ENCODE measurements around the gene PPIF.

PPIF gene

DNA sequence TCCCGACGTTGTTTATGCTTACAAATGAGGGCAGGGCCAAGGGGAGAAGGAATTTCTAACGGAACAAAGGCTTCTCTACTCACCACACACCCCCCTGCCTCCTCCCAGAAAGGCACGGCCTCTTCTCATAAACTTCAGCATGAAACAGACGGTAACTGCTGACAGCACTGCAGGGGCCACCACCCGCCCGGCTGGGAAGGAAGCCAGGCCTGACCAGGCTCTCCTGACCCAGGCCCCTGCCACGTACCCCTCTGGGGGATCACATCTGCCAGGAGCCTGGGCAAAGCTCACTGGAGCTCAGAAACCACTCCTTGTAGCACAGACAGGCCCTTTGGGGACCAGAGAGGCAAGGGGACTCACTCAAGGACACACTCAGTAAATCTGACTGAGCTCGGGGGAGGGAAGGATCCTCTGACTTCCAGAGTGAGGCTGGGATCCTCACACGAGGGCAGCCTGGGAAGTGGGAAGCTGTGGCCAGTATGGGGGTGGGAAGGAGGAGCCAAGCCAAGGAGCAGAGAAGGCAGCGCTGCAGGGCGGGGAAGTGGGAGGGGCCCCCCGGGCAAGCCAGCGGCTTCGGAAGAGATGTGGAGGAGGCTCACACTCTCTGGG, 52.1 kb downstream of the PPIF start:
- H3K27ac ChIP-seq, result peak overlapping the region; percentile 75
- H3K9me3 ChIP-seq, result no peaks in the 10 kb centered on the region
- peaks cover 6% of the 10 kb centered on the region; the same call in 1 of the 2 replicates for H4K20me1 ChIP-seq
- no peak for TF ChIP-seq Cebpa-rat (IDR thresholded peaks at IDR 0.05)
- peak overlapping the region; percentile 63; the same call in 1 of the 2 replicates for H3K9ac ChIP-seq
- H3K4me1 ChIP-seq, result peaks cover 5% of the 10 kb centered on the region
- H3K36me3 ChIP-seq, result no peaks in the 10 kb centered on the region
- no peaks in the 10 kb centered on the region for H3K27me3 ChIP-seq
- peak overlapping the region; percentile 34 for H3K4me3 ChIP-seq
- peak overlapping the region; percentile 84 for H3K4me2 ChIP-seq

- no peaks in the 10 kb centered on the region for H3K27me3 ChIP-seq
- no peaks in the 10 kb centered on the region; the same call in 1 of the 2 replicates for H3K4me1 ChIP-seq
- no peak overlapping the region for H3K27ac ChIP-seq
- no peaks in the 10 kb centered on the region for H3K9me3 ChIP-seq
- H3K36me3 ChIP-seq, result no peaks in the 10 kb centered on the region
- no peak for TF ChIP-seq Cebpa-rat (IDR thresholded peaks at IDR 0.05)
- no peak overlapping the region for H3K9ac ChIP-seq
- H3K4me3 ChIP-seq, result no peak overlapping the region
- peaks cover 8% of the 10 kb centered on the region; the same call in 1 of the 2 replicates for H4K20me1 ChIP-seq
- peak overlapping the region; percentile 84 for H3K4me2 ChIP-seq
Measured at GRCh38 chr10:79400146-79401004, 53.1 kb downstream of the PPIF start.

DNA sequence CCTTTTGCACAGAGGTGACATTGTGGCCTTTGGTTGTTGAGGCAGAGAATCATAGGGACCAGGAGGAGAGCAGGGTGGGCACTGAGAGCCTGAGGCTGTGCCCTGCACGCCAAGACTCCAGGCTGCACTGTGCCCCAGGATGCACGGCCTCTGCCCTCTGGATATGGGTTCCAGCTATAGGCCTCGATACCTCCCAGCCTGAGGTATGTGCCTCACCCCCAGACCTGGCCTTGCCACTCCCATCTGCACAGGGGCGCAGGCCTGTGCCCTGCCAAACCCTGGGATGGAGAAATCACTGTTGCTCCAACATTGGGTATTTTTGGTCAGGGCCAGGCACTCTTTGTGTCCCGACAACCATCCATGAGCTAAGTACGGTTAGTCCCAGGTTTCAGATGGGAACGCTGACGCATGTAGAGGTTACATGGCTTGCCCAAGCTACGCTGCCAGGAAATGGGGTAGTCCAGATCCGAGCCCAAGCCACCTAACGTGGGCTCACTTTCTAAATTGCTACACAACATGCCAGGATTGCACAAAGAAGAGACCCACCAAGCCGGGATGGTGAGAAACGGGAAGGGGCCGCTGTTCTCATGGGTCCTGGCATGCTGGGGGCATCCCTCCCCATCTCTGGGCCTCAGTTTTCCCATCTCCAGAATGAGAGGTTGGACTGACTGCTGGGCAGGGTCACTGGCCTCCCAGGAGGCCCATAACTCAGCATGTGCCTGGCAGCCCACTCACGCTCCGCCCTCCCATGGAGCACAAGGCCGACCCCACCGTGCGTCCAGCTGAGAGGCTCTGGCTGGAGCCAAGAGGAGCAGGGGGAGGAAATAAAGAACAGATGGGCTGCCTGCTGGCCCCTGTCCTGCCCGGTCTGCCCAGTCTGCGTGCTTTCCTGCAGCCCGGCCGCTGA, 54.0 kb downstream of the PPIF start:
- no peak for TF ChIP-seq Cebpa-rat (IDR thresholded peaks at IDR 0.05)
- H3K4me1 ChIP-seq, result no peaks in the 10 kb centered on the region; the same call in 1 of the 2 replicates
- H3K4me2 ChIP-seq, result peak overlapping the region; percentile 84
- peaks cover 13% of the 10 kb centered on the region; the same call in 1 of the 2 replicates for H4K20me1 ChIP-seq
- no peaks in the 10 kb centered on the region for H3K9me3 ChIP-seq
- no peak overlapping the region for H3K4me3 ChIP-seq
- no peaks in the 10 kb centered on the region for H3K27me3 ChIP-seq
- no peak overlapping the region for H3K9ac ChIP-seq
- H3K27ac ChIP-seq, result peak overlapping the region; percentile 39
- no peaks in the 10 kb centered on the region for H3K36me3 ChIP-seq

- H3K4me3 ChIP-seq, result no peak overlapping the region
- H3K27ac ChIP-seq, result no peak overlapping the region
- peaks cover 13% of the 10 kb centered on the region; the same call in 1 of the 2 replicates for H4K20me1 ChIP-seq
- H3K4me2 ChIP-seq, result no peak overlapping the region
- no peak for TF ChIP-seq Cebpa-rat (IDR thresholded peaks at IDR 0.05)
- no peak overlapping the region for H3K9ac ChIP-seq
- H3K36me3 ChIP-seq, result no peaks in the 10 kb centered on the region
- H3K27me3 ChIP-seq, result no peaks in the 10 kb centered on the region
- H3K4me1 ChIP-seq, result no peaks in the 10 kb centered on the region; the same call in 1 of the 2 replicates
- no peaks in the 10 kb centered on the region for H3K9me3 ChIP-seq
Measured at GRCh38 chr10:79402625-79402946, 55.3 kb downstream of the PPIF start.

- H3K27ac ChIP-seq, result peak overlapping the region; percentile 80
- H3K9ac ChIP-seq, result peak overlapping the region; percentile 74
- H3K4me2 ChIP-seq, result no peak overlapping the region
Measured at GRCh38 chr10:79402951-79403350, 55.7 kb downstream of the PPIF start.

DNA sequence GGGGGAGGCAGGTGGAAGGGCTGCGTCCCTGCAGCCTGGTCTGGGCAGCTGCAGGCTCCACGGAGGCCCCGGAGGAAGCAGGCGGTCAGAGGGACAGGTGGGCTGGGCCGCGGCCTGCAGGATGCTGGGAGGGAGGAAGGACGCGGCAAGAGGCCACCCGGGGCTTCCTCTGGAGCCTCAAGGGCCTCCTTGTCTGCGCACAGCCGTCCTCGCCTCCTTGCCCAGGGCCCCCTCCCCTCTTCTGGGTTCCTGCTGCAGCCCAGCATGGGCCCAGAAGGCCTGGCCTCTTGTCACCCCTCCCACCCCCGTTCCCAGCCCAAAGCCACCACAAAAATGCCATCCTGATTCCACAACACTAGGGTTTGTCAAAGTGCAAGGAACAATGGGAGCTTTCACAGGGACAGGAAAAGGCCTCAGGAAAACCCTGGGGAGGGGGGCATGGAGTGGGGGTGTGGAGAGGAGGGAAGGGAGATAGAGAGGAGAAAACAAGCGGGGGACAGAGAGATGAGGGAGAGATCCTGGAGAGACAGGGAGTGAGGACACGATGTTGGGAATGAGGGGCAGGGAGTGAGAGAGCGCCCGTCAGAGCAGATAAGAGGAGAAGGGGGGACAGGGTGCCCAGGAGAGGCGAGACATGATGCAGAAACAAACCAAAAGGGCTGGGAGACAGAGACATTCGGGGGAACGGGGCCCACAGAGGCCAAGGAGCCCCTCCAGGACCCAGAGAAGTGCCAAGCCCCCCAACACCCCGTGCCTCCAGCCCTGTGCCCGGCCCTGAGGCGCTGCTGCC, 56.4 kb downstream of the PPIF start:
- Histone ChIP-seq H4K20me1 (peaks cover 13% of the 10 kb centered on the region; the same call in 1 of the 2 replicates), H3K36me3 (no peaks in the 10 kb centered on the region), H3K4me1 (no peaks in the 10 kb centered on the region; the same call in 1 of the 2 replicates), H3K9ac (peak overlapping the region; percentile 74), H3K27ac (peak overlapping the region; percentile 80), H3K9me3 (no peaks in the 10 kb centered on the region), H3K27me3 (no peaks in the 10 kb centered on the region), H3K4me3 (peak overlapping the region; percentile 33), H3K4me2 (no peak overlapping the region)
- TF ChIP-seq Cebpa-rat (IDR thresholded peaks at IDR 0.05), result no peak

More at GRCh38 chr10:79402951-79403350, 55.7 kb downstream of the PPIF start:
- H3K4me3 ChIP-seq, result no peak overlapping the region
- H3K4me1 ChIP-seq, result no peaks in the 10 kb centered on the region; the same call in 1 of the 2 replicates
- peaks cover 13% of the 10 kb centered on the region; the same call in 1 of the 2 replicates for H4K20me1 ChIP-seq
- H3K9me3 ChIP-seq, result no peaks in the 10 kb centered on the region
- no peaks in the 10 kb centered on the region for H3K36me3 ChIP-seq
- no peak for TF ChIP-seq Cebpa-rat (IDR thresholded peaks at IDR 0.05)
- H3K27me3 ChIP-seq, result no peaks in the 10 kb centered on the region

- peak overlapping the region; percentile 74 for H3K9ac ChIP-seq
- H3K4me1 ChIP-seq, result no peaks in the 10 kb centered on the region; the same call in 1 of the 2 replicates
- peak overlapping the region; percentile 33 for H3K4me3 ChIP-seq
- H3K27ac ChIP-seq, result peak overlapping the region; percentile 80
- H3K4me2 ChIP-seq, result no peak overlapping the region
- H3K9me3 ChIP-seq, result no peaks in the 10 kb centered on the region
- TF ChIP-seq Cebpa-rat (IDR thresholded peaks at IDR 0.05), result no peak
- H4K20me1 ChIP-seq, result peaks cover 13% of the 10 kb centered on the region; the same call in 1 of the 2 replicates
- no peaks in the 10 kb centered on the region for H3K36me3 ChIP-seq
- H3K27me3 ChIP-seq, result no peaks in the 10 kb centered on the region
Measured at GRCh38 chr10:79404231-79404609, 57.0 kb downstream of the PPIF start.

- Histone ChIP-seq H3K36me3 (no peaks in the 10 kb centered on the region), H3K4me2 (no peak overlapping the region), H3K27me3 (no peaks in the 10 kb centered on the region), H3K27ac (peak overlapping the region; percentile 80), H3K4me3 (no peak overlapping the region; the same call in 1 of the 2 replicates), H3K9me3 (no peaks in the 10 kb centered on the region), H3K9ac (peak overlapping the region; percentile 38; the same call in 1 of the 2 replicates), H3K4me1 (no peaks in the 10 kb centered on the region; the same call in 1 of the 2 replicates), H4K20me1 (peaks cover 13% of the 10 kb centered on the region; the same call in 1 of the 2 replicates)
- TF ChIP-seq Cebpa-rat (IDR thresholded peaks at IDR 0.05), result no peak
Measured at GRCh38 chr10:79404690-79405131, 57.4 kb downstream of the PPIF start.

All from BLaER1 (cell line).